HL-60 (cell line): ENCODE results near the gene SGMS2.

Experiments
- GABPA ChIP-seq: IDR thresholded peaks from 2 replicates; pipeline ENCODE4 v1.6.1; 2012; ENCODE audit warnings: low read depth
- POLR2AphosphoS5 ChIP-seq: IDR thresholded peaks from 2 replicates; pipeline ENCODE4 v1.6.1; 2012; ENCODE audit warnings: low read depth
- SPI1 ChIP-seq: IDR thresholded peaks from 2 replicates; pipeline ENCODE4 v1.6.1; 2012; ENCODE audit warnings: low read depth, mild to moderate bottlenecking, borderline replicate concordance
- TF ChIP-seq, protein P1 (sequence below): IDR thresholded peaks from one replicate; pipeline ENCODE4 v1.5.1; 2011; ENCODE audit warnings: low read length, control low read depth, inconsistent platforms; ENCODE audit not compliant: insufficient read depth

GRCh38 chr4:107922486-107923473 is 98.0 kb downstream of the SGMS2 start:
- TF ChIP-seq, protein P1, sequence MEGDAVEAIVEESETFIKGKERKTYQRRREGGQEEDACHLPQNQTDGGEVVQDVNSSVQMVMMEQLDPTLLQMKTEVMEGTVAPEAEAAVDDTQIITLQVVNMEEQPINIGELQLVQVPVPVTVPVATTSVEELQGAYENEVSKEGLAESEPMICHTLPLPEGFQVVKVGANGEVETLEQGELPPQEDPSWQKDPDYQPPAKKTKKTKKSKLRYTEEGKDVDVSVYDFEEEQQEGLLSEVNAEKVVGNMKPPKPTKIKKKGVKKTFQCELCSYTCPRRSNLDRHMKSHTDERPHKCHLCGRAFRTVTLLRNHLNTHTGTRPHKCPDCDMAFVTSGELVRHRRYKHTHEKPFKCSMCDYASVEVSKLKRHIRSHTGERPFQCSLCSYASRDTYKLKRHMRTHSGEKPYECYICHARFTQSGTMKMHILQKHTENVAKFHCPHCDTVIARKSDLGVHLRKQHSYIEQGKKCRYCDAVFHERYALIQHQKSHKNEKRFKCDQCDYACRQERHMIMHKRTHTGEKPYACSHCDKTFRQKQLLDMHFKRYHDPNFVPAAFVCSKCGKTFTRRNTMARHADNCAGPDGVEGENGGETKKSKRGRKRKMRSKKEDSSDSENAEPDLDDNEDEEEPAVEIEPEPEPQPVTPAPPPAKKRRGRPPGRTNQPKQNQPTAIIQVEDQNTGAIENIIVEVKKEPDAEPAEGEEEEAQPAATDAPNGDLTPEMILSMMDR = no peak
- TF ChIP-seq SPI1 (no peak), GABPA (no peak), POLR2AphosphoS5 (no peak)
